ENCODE measurements around the gene TMEM62.
"Not testable (repeated sequence)": the region's sequence is repeated elsewhere in the genome, so short reads cannot be mapped to it uniquely, and the experiment has no call there.

The TMEM62 gene

DNA sequence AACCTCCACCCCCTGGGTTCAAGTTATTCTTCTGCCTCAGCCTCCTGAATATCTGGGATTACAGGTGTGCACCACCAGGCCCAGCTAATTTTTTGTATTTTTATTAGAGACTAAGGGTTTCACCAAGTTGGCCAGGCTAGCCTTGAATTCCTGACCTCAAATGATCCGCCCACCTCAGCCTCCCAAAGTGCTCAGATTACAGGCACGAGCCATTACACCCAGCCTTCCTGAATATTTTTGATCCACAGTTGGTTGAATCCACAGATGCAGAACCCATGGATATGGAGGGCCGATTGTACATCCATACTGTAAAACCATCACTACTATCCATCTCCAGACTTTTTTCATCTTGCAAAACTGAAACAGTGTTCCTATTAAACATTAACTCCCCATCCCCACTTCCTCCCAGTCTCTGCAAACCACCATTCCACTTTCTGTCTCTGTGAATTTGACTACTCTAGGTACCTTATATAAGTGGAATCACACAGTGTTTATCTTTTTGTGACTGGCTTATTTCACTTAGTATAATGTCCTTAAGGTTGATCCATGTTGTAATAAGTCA is 8.2 kb upstream of the TMEM62 start:
- no peak for DNase-seq (ENCODE audit: low read depth)

DNA sequence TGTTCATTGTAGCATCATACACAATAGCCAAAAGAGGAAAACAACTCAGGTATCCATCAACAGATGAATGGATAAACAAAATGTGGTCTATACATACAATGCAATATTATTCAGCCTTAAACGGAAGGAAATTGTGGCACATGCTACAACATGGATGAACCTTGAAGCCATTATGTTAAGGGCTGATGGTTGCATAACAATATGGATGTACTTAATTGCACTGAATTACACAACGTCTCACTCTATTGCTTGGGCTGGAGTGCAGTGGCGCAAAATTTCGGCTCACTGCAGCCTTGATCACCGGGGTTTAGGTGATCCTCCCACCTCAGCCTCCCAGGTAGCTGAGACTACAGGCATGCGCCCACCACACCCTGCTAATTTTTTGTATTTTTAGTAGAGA is 7.0 kb upstream of the TMEM62 start:
- no peak for DNase-seq (ENCODE audit: low read depth)

DNA sequence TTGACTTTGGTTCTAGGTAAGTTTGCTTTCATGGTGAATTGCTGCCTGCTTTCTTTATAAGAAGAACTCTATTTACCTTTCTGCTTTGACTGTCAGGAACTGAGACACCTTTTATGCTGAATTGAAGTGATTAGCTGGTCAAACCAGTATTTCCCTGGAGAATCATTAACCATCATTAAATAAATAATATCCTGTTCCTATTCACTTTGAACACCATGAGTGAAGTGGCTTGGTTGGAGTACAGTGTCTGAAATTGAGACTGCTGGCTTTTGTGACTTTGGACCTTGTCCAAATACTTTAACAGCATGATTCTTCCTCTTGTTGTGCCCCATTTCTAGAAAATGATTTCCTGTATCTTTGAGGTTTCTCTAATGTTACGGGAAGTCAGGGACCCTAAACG is 5.6 kb upstream of the TMEM62 start:
- no peak for DNase-seq (ENCODE audit: low read depth)

DNA sequence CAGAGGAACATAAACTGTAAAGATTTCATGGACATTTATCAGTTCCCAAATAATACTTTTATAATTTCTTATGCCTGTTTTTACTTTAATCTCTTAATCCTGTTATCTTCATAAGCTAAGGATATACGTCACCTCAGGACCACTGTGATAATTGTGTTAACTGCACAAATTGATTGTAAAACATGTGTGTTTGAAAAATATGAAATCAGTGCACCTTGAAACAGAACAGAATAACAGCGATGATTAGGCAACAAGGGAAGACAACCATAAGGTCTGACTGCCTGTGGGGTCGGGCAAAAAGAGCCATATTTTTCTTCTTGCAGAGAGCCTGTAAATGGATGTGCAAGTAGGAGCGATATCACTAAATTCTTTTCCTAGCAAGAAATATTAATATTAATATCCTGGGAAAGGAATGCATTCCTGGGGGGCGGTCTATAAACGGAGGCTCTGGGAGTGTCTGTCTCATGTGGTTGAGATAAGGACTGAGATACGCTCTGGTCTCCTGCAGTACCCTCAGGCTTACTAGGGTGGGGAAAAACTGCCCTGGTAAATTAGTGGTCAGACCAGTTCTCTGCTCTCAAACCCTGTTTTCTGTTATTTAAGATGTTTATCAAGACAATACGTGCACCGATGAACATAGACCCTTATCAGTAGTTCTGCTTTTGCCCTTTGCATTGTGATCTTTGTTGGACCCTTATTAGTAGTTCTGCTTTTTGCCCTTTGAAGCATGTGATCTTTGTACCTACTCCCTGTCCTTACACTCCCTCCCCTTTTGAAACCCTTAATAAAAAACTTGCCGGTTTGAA is 5.0 kb upstream of the TMEM62 start:
- not testable (repeated sequence) for DNase-seq (ENCODE audit: low read depth)

DNA sequence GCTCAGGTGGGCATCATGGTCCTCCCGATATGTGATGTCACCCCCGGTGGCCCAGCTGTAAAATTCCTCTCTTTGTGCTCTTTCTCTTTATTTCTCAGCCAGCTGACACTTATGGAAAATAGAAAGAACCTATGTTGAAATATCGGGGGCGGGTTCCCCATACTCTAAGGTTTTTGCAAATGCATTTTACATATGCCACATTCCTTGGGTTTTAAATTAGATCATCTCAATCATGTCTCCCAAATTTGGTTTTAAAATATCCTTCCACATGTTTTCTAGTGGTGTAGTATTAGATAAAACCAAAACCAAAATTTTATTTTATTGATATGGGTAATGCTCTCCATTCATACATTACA is 4.4 kb upstream of the TMEM62 start:
- DNase-seq (ENCODE audit: low read depth), result no peak

DNA sequence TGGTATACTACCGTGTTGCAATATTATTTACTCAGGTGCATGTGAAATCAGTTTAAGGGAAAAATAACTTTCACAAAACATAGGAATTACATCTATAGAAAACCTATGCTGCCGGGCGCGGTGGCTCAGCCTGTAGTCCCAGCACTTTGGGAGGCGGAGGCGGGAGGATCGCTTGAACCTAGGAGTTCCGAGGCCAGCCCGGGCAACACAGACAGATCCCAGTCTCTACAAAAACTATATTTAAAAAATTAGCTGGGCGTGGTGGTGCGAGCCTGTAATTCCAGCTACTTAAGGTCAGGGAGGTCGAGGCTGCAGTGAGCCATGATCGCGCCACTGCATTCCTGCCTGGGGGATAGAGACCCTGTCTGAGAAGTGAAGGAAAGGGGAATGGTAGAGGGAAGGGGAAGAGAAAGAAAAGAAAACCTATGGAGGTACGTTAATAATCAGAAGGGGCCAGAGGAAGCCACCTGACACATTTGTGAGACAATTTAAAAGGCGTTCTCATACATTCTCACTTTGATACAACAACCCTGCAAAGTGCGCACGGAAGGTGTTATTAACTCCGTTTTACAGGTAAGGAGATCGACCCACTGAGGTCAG is 456 bp upstream of the TMEM62 start:
- DNase-seq (ENCODE audit: low read depth), result no peak

DNA sequence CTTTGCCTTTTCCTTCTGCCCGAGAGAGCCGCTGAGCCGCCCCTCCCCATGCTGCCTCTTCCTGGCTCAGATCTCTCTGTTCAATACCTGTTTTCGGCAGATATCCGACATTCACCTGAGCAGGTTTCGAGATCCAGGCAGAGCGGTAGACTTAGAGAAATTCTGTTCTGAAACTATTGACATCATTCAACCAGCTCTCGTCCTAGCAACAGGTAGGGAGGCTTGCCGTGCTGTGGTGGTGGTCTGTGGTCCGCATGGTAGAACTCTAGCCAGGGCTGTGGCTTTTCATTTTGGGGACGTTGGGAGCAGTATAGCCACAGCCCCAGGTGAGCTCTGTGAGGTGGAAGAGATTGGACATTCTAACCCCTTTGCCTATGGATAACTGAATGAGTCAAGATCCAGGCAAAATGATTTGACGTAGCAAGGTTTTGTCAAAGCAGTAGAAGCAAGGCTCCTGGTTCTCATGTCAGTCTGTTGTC is 810 bp downstream of the TMEM62 start:
- DNase-seq (ENCODE audit: low read depth), result no peak

DNA sequence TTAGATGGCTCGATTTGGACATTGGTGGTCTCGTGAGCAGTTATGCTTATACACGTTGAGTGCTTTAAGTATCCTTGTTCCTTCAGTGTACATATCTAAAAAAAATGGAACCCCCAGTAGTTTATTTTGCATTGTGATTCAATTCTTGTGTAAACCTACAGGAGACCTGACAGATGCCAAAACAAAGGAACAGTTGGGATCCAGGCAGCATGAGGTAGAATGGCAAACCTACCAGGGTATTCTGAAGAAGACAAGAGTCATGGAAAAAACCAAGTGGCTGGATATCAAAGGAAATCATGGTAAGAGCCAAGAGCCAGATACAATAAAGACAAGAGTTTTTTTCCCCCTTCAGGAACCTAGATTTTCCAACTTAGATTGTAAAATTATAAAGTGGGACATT is 2.0 kb downstream of the TMEM62 start:
- DNase-seq (ENCODE audit: low read depth), result no peak

DNA sequence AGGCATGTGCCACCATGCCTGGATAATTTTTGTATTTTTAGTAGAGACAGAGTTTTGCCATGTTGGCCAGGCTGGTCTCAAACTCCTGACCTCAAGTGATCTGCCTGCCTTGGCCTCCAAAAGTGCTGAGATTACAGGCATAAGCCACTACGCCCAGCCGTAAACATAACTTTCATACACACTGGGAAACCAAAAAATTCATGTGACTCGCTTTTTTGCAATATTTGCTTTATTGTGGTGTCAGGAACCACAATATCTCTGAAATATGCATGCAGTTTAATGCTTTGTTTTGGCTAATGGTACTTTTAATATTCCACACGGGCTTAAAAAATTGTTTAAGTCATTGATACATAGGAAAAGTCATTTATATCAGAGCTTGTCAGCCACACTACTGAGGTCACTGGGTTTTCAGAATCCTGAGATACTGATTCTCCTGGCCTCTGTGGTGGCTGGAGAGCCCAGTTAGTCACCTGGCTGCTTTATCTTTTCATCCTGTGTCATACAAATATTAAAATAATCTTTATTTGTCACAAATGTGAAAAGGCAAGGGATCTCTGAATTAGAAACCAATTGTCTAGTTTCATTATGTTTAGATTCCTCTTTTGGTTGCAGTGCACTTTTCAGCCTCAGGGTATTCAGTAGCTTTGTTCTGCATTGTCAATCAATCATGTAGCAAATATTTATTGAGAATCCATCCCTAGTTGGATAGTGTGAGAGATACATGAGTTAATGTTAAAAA is 10.0 kb downstream of the TMEM62 start:
- no peak for DNase-seq (ENCODE audit: low read depth)

DNA sequence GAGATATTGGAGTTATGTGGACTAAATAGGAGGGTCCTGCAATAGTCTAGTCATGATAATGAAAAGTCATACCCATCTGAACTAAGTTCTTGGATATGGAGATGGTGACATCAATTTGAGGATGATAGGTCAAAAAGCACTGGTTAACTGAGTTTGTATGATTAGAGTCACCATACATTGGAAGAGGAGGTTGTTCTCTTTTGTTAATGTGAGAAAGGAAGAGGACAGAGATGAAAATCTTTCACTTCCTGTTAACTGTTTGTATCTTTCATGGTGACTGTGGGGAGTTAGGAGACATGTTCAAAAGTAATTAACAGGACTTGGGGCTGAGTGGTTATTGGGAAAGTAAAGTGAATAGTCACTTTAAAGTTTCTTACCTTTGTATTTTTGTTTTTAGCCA is 11.1 kb downstream of the TMEM62 start:
- no peak for DNase-seq (ENCODE audit: low read depth)

DNA sequence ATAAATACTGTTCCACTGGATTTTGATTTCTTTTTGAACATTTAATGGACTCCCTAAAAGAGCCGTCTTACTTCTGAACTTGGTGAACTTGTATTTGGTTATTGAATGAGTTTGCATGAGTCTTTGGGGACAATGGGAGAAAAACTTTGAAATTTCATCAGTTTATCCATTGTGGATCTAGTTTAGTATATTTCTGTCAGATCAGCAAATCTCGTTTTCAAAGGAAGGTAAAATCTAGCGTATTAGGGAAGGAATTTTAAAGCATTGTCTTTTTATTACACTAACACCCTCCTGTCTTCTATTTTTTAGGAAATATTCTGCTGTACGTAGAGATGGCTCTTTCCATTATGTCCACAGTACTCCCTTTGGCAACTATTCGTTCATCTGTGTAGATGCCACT is 12.8 kb downstream of the TMEM62 start:
- DNase-seq (ENCODE audit: low read depth), result no peak

DNA sequence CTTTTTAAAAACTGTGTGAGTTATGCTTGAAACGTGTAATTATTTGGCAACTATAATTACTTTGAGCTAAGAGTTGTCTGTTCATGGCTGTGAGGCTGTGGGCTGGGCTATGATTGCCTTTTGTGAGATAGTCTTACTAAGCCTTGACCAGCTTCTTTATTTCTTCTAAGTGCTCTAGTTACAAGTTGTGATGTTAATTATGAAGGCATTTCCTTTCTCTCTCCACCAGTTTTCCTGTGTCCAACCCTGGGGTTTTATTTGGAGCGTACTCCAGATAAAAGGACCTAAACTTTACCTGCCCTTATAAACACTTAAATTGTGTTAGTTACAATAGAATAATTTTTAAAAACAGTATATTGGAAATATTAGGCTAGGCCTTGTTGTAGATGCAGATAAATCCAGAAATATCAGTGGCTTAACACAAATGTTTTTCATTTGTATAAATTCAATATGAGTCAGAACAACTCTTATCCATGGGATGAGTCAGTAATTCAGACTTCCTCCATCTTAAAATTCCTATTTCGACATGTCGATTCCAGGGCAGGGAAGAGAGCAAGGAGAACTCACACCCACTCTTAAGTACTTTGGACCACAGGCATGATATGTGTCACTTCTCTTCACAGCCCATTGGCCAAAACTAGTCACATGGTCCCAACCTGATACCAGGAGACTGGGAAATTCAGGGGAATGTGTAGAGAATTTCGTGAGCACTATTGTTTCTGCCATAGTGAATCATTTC is 17.0 kb downstream of the TMEM62 start:
- DNase-seq (ENCODE audit: low read depth), result peak; percentile 77

DNA sequence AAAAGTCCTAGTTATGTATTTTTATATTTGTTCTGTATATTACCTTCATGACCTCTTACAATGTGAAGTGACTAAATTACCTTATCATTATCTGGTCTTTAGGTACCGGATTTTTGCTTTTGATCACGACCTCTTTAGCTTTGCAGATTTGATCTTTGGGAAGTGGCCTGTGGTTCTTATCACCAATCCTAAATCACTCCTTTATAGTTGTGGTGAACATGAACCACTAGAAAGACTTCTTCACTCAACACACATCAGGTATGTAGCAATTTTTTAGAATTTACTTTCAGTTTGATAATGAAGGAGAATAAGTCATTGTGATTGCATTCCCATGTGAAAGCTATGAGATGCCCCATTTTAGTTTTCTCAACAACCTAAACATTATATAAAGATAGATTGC is 18.3 kb downstream of the TMEM62 start:
- DNase-seq (ENCODE audit: low read depth), result no peak

DNA sequence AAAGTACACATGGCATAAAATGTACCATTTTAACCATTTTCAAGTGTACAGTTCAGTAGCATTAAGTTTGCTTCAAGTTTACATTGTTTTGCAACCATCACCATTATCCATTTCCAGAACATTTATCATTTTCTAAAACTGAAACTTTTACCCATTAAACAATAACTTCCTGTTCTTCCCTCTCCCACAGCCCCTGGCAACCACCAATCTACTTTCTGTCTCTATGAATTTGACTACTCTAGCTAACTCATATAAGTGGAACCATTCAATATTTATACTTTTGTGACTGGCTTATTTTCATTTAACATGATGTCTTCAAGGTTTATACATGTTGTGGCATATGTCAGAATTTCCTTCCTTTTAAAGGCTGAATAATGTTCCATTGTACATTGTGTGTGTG is 19.9 kb downstream of the TMEM62 start:
- DNase-seq (ENCODE audit: low read depth), result no peak

DNA sequence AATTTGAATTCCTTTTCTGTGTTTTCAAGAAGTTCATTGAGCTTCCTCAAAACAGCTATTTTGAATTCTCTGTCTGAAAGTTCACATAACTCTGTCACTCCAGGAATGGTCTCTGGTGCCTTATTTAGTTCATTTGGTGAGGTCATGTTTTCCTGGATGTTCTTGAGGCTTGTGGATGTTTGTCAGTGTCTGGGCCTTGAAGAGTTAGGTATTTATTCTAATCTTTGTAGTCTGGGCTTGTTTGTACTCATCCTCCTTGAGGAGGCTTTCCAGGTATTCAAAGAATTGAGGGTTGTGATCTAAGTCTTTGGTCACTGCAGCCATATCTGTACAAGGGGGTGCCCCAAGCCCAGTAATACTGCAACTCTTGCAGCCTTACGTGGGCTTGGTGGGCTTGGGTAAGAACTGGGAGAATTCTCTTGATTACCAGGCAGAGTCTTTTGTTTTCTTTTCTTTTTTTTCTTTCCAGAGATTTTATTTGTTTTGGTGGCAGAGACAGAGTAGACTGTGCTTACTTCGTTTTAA is 32.5 kb downstream of the TMEM62 start:
- no peak for DNase-seq (ENCODE audit: low read depth)

DNA sequence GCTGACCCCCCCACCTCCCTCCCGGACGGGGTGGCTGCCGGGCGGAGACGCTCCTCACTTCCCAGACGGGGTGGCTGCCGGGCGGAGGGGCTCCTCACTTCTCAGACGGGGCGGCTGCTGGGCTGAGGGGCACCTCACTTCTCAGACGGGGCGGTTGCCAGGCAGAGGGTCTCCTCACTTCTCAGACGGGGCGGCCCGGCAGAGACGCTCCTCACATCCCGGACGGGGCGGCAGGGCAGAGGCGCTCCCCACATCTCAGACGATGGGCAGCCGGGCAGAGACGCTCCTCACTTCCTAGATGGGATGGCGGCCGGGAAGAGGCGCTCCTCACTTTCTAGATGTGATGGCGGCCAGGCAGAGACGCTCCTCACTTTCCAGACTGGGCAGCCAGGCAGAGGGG is 33.9 kb downstream of the TMEM62 start:
- DNase-seq (ENCODE audit: low read depth), result not testable (repeated sequence)

DNA sequence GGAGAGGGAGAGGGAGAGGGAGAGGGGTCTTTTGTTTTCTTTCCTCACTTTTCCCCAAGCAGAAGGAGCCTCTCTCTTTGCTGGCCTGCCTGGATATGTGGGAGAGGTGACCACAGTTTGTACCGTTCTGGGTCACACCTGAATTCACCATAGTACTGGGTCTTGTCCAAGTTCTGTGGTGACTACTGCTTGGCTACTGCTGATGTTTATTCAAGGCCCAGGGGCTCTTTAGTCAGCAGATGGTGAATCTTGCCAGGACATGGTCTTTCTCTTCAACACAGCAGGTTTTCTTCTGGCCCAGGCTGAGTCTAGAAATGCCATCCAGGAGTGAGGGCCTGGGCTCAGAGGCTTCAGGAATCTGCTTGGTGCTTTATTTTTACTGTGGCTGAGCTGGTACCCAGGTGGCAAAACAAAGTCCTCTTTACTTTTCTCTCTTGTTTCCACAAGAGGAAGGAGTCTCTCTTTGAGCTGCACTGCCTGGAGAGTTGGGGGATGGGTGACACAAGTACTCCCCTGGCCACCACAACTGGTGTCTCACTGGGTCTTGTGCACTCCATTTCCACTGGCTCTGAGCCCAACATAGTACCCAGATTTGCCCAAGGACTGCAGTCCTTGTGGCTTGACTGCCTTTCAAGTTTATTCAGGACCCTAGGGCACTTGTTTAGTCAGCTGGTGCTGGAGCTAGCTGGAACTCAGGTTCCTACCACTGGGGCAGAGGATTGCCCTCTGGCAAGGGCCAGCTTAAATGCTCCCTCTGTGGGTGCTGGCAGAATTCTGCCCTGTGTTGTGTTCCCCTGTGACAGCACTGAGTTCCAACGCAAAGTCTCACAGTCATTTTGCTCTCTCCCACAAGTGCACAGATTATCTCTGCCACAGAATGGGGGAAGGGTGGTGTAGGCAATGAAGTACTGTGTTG is 35.1 kb downstream of the TMEM62 start:
- DNase-seq (ENCODE audit: low read depth), result no peak

DNA sequence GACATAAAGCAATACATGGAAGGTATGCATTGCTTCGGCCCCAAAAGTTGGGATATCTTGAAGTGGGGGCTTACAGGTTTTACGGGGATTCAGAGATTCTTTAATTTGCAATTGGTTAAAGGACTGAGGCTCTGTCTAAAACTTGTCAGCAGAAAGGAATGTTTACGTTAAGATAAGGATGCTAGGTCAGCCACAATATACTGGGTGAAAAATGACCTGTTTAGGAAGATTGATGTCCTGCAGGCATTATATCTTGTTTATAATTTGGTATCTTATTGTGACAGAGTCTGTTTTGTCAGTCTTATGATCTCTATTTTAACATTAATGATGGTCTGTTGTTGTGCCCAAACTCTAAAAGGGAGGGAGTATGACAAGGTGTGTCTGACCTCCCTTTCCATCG is 36.5 kb downstream of the TMEM62 start:
- DNase-seq (ENCODE audit: low read depth), result no peak

DNA sequence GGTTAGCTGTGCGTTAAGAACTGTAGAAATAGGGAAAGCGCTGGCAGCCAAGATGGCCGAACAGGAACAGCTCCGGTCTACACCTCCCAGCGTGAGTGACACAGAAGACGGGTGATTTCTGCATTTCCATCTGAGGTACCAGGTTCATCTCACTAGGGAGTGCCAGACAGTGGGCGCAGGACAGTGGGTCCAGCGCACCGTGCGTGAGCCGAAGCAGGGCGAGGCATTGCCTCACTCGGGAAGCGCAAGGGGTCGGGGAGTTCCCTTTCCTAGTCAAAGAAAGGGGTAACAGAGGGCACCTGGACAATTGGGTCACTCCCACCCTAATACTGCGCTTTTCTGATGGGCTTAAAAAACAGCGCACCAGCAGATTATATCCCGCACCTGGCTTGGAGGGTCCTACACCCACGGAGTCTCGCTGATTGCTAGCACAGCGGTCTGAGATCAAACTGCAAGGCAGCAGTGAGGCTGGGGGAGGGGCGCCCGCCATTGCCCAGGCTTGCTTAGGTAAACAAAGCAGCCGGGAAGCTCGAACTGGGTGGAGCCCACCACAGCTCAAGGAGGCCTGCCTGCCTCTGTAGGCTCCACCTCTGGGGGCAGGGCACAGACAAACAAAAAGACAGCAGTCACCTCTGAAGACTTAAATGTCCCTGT is 42.4 kb downstream of the TMEM62 start:
- not testable (repeated sequence) for DNase-seq (ENCODE audit: low read depth)

DNA sequence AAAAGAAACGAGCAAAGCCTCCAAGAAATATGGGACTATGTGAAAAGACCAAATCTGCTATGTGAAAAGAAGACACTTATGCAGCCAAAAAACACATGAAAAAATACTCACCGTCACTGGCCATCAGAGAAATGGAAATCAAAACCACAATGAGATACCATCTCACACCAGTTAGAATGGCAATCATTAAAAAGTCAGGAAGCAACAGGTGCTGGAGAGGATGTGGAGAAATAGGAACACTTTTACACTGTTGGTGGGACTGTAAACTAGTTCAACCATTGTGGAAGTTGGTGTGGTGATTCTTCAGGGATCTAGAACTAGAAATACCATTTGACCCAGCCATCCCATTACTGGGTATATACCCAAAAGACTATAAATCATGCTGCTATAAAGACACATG is 43.8 kb downstream of the TMEM62 start:
- DNase-seq (ENCODE audit: low read depth), result not testable (repeated sequence)

Measured in GM04504 (cell line).